GM19468 (cell line): Measurements from ENCODE around the gene GIPC2.

Experiments
- ATAC-seq: cut with Tn5 transposase; IDR thresholded peaks from one replicate; pipeline ENCODE4 v1.9.1; 2021; ENCODE audit warnings: mild to moderate bottlenecking, moderate library complexity, moderate number of reproducible peaks; ENCODE audit not compliant: unreplicated experiment; ENCODE audit errors: extremely low read depth

The GIPC2 gene

DNA sequence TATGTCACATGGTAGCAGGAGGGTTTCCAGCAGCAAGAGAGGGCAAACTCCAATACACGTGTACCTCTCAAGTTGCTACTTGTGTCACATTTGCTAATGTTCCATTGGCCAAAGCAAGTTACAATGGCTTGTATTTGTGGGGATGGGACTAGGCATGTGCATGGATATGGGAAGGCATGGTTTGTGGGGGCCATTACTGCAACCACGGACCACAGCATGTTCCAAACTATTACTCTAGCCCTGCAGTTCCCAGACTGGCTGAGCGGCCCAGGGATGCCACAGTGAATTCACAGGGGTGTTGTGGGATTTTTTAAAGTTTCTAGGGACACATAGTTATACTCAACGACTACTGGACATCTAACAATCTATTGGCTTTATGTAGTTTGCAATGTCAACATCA is 133.1 kb downstream of the GIPC2 start:
- no peak for ATAC-seq

DNA sequence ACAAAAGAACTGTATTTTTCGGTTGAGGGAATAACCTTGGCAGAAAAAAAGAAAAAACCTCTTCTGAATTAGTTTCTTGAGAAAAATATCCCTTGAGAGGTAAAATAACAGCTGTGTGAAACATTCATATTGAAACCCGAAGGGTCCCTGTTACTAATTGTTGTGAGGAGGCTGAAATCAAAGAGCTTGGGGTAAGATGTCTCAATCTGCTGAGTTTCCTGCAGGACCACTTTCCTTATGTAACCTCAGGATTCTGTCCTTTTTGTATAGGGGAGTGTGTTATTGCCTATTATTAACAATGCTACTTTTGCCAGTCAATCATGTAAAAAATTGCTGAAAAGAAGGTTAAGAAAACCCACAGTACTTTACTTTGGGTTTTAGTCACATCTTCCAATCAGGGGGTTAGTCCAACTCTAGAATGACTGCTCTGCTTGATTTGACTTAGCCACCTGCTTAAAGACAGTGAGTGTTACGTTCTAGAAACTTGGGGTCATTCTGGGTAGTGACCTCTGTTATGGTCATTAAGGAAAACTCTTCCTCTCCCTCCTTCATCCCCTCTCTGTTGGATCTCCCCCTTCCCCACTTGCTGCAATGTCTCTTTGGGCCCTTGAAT is 138.8 kb downstream of the GIPC2 start:
- peak; percentile 52 for ATAC-seq
